Right lung (tissue), 5 donors: ENCODE data around the gene TEPSIN. TPM values are rescaled to one million over a fixed set of nuclear protein-coding genes. Genes with fewer than 3 reads are reported as not detected.

Source experiments
- DNase-seq, 2 donors: peaks; one replicate each; pipeline ENCODE4 v3.0.0-alpha.2; 2013
- polyA plus RNA-seq, 5 donors: library from polyadenylated mRNA; unstranded; fragments of 120-200 nt; gene quantifications; one replicate each; pipeline versions ENCODE4 v1.2.1 to v1.2.3, GENCODE V29; 2013; ENCODE audit warnings: inconsistent platforms in 1 of 5, low replicate concordance in 1 of 5; ENCODE audit not compliant: insufficient read length in 5 of 5, insufficient read depth in 1 of 5

The TEPSIN gene
- polyA plus RNA-seq, 5 donors = 12.7 to 29.0 (median 18.3) TPM

DNA sequence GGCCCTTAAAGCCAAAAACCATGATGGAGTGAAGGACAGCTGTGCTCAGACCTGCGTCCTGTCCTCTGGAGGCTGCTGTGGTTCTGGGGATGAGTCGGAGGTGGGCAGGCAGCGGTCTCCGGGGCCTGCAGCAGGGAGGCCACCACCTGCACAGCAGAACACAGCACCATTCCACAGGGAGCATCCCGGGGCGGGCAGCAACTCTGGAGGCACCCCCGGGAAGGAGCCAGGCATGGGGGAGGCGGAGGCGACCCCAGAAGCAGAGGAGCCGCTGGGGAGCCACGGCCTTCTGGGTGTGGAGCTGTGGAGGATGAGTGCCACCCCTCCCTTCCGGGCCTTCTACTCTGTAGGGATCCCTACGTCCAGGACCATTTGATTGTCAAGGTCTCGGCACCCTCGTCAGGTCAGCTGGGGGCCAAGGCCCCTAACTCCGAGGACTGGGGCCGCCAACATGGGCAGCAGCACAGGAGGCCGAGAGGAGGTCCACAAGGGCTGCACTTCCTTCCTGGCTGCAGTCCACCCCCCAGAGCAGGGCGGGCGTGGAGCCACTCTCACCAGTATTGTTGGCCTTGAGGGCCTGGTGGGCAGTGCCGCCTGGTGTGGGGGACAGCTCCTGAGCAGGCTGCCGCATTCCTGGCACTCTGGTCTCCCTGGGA is 39.9 kb downstream of the TEPSIN start:
- DNase-seq = no peak

DNA sequence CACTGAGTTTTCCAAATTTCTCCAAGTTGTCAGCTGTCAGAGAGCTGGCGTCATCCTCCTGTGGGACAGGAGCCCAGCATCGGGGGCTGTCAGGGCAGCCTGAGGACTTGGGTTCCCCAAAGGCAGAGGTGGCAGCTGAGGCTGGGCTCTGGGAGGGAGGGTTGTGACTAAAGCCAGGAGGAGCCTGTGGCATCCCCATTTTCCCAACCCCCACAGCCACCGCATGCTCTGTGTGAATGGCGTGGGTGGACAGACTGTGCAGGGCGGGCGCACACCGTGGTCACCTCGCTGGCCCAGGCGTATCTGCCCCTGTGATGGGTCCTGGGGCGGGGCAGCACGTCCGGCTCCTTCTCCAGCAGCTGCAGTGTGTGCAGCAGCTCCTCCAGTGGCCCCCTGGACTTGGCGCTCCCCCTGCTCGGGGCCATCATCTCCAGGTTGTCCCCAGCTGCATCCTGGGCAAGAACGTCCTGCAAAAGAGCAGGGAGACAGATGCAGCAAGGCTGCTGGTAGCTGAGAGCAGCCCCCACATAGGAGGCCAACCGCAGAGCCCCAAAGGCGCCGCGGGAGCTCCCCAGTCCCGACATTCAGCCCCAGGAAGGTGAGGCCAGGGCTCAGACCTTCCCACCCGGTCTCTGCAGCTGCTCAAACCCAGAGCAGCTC is 40.9 kb downstream of the TEPSIN start:
- DNase-seq = no peak

DNA sequence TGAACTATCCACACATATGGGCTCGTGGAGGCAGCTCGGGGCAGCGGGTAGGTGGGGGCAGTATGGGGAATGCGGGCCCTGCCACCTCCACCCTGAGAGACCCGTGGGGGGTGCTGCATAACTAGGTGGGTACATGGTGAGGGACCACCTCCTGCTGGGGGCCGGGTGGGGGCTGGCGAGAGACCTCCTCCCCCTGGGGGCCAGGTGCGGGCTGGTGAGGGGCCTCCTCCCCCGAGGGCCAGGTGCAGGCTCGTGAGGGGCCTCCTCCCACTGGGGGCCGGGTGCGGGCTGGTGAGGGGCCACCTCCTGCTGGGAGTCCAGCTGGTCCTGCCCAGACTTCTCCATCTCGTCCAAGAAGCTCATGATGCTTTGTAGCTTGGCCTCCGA is 41.5 kb downstream of the TEPSIN start:
- no peak for DNase-seq

DNA sequence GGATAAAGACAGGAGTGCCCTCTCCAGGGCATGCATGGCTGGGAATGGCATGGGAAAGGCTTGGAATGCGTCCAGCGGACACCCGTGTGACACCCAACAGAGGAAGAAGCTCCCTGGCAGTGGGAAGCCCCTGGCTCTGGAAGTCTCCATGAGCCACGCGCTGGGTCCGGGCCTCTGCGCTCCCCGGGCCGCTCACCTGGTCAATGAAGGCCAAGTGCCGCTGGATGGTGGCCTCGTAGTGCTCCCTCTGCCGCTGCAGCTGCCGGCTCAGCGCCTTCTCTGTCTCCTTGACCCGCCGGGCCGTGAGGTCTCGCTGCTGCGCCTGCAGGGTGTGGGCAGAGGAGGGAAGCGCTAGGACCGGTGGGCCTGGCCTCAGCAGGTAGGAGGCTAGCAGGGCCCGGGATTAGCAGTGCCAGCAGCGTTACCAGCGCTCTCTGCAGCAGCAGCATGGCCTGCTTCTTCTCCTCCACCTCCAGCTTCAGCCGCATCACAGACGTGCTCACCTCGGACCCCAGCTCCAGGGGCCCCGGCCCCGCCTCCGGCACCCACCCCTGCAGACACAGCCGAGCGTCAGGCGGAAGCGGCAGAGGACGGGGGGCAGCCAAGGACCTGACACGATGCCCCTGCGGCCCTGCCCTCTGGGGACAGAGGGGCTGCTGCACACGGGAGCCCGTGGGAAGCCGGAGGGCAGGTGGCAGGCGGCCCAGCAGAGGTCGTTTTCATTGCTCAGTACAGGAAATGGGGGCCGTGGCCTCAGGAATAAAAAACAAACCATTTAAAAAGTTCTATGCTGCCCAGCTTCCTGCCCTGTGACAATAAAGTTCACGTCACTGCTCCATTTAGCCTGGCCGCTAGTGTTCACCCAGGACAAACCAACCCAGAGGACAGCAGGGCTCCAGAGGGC is 42.1 kb downstream of the TEPSIN start:
- no peak for DNase-seq

DNA sequence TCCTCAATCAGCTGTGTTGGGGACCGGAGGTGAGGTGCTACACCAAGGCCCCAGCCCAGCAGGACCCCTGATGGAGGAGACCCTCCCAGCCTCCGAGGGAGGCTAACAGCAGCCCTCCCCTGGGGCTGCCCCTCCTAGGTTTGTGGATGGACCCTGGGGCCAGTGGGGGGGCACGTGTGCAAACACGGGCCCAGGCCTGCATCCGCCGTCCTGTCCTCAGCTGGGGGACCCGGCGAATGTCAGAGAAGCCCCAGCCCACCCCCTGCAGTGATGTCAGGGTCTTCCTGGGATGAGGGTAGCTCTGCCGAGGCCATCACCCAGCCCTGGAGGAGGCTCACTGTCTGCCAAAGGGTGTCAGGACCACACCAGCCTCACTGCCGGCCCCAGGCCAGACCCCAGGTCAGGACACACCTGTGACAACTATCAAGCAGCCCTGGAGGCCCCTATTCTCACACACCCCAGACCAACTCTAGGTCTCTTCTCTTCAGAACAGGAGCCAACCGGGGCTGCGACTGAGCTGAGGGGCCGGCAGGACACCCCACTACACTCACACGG is 42.8 kb downstream of the TEPSIN start:
- DNase-seq = no peak

DNA sequence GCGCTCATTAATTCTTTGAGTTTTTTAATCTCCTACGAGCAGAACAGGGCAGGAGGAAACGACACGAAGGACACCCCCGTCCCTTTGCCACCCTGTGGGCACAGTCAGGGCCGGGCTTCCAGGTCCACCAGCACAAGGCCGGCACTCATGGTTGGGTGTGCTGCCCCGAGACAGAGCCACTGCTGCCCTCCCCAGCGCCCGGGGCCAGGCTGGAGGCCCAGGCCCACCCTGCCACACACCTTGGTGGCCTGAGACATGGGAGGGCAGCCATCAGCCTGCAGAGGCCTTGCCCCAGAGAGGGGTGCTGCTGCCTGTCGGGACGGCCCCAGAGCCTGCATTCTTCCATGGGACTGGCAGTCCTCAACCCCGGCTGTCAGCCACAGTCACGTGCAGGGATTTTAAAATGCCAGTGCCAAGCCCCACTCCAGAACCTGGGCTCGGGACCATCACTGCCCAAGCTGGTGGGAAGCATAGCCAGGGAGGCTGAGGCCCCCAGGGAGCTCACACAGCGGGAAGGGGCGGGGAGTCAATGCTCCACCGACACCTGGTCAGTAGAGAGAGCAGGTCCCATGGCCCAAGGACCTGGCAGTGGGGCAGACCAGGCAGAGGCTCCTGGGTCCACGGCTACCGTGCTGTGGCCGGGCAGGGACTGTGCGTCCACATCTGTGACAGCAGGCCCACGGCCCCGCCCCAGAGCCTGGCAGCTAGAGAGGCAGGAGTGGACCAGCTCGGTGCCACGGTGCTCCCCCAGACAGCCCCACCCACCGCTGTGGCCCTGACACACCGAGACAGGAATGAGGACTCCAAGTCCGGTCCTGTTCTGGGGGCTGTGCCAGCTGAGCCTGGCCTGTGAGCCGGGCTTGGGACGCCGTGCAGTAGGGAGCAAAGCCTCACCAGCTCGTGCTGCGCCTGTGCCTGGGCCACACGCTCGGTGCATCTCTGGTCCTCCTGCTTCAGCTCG is 43.6 kb downstream of the TEPSIN start:
- DNase-seq = no peak

DNA sequence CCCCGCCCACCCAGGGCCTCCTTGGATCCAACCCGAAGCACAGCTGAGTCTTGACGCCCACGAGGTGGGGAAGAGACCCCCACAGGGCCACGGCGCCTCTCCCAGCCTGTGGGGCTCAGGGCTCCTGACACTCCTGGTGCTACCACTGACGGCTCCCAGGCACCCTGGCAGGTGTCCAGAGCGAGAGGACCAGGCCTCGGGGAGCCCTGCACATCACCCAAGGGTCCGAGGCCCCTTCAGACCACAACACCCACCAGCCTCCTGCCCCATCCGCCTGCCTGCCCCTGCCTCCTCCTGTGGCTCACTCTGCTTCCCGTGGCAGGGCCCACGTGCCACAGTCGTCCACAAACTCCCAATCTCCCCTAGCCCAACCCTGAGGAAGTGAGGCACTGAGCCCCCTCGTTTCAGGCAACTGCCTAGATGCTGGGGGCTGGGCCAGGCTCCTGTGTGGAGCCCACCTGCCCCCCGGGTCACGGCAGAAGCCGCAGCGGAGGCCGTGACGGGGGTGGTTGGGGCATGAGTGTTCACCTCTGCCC is 44.6 kb downstream of the TEPSIN start:
- DNase-seq = no peak

DNA sequence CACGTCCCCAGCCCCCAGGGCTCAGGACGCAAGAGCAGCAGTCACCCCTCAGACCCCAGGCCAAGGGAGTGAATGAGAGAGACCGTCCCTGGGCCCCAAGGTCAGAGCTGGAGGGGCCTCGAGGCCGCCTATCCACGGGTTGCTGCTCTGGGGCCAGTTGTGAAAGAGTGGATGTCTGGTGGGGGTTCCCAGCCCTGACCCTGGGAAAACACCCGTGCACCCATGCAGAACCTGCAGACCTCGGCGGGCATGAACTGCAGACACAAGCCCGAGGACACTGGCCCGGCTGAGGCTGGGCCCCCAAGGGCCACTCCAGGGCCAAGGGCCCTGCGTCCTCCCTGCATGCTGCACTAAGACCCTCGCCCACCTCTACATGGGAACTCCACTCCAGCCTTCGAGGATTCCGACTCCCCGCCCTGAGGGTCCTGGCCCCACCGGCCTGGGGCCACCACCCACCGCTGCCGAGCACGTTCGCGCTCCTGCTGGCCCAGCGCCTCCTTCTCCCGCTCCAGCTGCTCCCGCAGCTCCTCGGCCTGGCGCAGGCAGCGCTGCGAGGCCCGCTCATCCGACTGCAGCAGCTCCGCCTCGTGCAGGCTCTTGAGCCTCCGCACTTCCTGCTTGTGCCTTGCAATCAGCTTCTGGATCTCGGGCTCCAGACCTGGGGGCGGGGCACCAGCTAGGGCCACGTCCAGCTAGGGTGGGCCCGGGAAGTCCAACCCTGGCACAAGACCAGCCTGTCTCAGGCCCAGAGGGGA is 45.2 kb downstream of the TEPSIN start:
- no peak for DNase-seq

DNA sequence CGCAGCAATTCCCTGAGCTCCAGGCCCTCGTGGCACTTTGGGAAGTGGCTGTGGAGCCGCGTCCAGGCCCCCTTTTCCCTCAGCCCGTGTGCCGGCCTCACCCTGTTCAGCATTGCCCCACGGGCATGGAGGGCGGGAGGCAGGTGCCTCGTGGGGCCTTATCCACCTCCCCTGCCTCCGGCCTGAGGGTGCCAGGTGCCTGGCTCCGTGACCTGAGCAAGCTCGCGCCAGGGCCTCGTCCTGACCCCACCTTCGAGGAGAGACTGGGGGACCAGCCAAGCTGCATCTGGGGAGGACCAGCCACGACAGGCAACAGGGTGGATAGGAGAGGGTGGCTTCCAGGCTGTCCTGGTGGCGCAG is 45.8 kb downstream of the TEPSIN start:
- no peak for DNase-seq

DNA sequence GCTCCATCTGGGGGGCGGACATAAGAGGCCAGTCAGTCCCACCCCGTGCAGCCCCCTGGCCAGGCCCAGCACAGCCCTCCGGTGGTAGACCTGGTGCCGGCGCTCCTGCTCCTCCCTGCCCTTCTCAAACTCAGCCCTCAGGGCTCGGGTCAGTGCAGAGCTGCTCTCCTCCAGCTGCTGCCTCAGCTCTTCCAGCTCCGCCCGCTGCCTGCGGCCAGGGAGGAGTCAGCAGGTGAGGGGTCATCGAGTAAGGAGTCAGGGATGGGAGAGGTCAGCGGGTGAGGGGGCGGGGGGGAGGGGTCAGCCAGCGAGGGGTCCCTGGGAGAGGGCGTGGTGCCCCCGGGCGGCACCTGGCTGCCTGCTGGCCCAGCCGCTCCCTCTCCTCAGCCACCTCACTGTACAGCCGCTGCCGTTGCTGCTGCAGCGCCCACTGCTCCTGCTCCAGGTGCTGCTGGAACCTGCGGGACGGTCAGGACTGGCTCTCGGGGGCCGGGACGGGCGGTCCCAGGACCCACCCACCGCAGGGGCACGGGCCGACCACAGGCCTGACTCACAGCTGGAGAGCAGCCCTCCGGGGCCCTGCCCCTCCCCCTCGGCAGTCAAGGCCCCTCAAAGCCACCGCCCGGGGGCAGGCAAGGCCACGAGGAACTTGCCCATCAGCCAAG is 46.3 kb downstream of the TEPSIN start:
- DNase-seq = no peak

DNA sequence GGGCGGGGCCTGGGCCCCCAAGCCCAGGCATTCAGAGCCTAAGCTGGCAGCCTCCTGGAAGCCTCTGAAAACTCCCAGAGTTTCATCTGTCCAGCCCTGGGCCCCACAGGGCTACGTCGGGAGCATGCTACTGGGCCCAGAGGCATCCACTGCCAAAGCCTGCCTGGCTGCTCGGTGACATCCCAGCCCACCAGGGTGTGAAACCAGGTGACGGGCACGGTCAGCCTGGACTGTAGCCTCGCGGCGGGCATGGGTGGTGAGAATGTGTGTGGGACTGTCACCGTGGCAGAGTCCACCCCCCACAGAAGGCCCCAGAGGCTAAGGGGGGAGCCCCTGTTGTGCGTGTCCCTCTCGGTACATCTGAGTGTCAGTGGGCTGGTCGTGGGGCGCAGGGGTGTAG is 47.2 kb downstream of the TEPSIN start:
- DNase-seq = no peak

DNA sequence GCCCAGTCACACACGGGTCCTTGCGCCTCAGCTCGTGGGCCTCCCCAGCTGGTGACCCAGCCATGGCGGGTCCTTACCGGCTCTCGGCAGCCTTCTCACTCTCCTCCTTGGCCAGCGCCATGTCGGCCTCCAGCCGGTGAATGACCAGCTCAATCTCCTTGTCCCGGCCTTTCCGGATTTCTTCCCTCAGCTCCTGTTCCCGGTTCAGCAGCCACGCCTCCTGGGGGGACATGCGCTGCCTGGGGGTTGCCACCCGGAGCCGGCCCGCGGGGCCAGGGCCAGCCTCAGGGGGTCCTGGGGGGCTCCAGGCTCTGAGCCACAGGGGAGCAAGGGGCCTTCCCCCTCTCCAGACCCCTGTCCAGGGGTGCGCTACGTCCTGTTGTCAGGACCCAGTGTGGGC is 47.7 kb downstream of the TEPSIN start:
- DNase-seq = no peak

DNA sequence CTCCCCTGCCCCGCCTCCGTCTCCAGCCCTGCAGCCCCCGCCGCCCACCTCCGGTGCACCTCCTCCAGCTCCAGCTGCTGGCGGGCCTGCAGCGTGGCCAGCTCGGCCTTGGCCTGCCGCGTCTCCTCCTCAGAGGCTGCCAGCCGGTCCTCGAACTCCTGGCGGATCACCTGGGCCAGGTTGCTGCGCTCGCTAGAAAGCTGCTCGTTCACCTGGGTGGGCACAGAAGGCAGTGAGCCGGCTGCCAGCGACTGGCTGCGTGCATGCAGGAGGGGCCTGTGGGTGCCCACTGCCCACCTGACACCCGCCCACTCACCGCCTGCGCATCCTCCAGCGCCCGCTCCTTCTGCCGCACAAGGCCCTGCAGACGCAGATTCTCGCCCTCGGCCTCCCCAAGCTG is 48.3 kb downstream of the TEPSIN start:
- DNase-seq = no peak

DNA sequence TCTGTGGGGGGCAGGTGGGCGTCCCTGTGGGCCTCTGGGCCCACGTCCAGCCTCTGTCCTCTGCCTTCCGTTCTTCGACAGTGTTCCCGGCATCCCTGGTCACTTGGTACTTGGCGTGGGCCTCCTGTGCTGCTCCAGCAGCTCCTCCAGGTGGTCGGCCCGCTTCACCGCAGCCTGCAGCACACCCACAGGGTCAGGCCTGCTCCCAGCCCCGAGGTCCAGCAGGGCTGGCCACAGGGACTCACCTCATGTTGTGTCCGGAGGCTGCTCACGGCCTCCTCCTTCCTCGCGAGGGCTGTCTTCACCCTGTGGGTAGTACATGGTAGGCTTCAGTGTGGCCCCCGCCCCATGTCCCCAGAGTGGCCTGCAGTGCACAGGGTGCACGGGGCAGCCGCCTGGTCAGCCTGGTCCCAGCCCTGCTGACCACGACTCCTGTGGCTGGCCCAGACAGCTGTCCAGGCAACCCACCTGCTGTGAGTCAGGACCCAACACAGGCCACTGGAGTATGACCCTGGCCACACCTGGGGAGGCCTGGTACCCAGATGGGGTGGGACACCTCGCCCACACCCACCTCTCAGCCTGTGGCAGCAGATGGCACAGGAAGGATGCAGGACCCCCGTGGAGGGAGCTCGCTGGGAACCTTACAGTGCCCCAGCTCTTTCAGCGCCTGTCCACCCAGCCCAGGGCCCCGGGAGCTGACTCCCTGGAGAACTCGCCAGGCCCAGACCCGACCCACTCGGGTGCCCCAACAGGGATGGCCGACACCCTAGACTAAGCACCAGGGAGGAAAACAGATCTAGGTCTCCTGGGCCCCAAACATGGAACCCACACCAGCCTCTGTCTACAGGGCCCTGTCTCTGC is 49.0 kb downstream of the TEPSIN start:
- no peak for DNase-seq

DNA sequence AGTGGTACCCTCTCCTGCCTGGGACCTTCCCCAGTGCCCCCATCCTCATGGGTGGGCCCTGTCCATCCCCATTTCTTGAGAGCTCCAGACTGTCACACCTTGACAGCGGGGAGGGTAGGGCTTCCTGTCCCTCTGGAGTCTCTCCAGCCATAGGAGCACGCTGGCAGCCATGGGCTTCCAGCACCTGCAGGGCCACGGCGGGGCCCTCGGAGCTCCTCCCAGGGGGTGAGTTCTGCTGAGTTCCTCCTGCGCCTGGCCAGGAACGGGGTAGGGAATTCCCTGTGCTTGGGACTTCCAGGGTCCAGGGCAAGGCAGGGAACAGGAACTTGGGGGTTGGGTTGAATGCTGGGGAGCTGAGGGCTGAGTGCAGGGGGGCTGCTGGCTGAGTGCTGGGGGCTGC is 49.8 kb downstream of the TEPSIN start:
- no peak for DNase-seq

DNA sequence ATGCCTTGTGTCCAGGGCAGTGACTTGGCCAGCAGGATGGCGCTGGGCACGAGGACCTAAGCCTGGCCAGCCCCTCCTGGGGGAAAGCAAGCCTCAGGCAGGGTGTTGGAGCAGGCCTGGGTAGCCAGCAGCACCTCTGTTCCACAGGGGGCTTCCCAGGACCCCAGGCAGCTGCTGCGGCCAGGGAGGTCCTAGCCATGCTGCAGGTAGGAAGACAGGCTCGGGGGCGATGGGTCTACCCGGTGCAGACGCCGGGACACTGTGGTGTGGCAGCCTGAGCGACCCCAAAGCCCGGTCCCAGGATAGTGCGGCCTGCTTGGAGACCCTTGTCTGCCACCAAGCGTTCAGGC is 50.4 kb downstream of the TEPSIN start:
- DNase-seq = no peak

DNA sequence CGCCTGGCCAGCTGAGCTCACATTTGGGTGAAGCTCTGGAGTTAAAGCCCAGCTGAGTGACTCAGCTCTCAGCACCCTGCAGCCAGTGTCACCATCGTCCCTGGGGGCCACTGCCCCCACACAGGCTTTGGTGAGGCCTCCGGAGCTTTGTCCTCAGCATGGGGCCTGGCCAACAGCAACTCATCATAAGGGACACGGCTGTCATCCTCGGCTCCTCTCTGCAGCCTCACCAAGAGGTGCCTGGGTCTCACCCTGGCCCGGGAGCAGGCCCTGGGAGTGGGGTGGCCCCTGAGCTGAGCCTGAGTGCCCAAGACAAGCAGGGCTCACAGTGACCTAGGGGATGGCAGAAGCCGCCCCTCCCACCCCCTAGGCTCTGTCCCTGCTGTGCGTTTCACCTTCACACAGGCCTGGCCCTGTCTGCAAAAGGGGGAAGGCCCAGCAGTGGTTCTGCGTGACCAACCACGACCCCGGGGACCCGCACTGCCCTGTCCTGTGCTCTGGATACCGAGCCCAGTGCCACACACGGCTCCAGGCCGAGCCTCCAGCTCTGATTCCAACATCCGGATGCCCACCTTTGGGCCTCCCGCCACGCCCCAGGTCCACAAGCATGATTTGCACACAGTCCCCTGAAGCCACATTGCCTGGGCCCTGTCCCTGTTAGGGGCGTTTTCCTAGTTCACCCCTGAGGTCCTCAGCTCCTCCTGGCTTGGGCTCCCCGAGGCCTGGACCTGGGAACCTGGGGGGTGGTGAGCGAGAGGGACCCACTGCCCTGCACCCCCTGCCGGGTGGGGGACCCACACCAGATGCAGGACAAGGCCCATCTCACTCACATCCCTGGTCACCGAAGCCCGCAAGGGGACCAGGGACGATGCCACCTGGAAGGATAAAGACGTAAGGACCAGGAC is 51.0 kb downstream of the TEPSIN start:
- no peak for DNase-seq

DNA sequence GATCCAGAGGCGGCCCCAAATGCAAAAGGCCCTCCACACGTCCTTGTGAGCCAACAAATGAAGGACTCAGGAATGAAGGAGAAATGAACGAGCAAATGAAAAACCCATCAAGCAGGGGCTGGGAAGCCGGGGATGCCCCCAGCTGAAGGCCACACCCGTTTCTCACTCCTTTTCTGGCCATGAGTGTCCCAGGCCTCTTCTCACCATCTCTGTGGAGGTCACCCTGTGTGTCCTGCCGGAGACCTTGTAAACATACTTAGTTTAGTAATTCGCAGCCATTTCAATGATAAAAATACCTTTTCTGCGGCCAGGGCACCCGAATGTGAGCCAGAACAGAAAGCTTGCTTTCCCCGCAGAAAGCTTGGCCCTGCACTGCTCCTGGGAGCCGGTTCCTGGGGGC is 51.7 kb downstream of the TEPSIN start:
- no peak for DNase-seq
